ENCODE data around the gene CDKN2AIPNL.
"Not testable (repeated sequence)": the region's sequence is repeated elsewhere in the genome, so short reads cannot be mapped to it uniquely, and the experiment has no call there.

CDKN2AIPNL gene

DNA sequence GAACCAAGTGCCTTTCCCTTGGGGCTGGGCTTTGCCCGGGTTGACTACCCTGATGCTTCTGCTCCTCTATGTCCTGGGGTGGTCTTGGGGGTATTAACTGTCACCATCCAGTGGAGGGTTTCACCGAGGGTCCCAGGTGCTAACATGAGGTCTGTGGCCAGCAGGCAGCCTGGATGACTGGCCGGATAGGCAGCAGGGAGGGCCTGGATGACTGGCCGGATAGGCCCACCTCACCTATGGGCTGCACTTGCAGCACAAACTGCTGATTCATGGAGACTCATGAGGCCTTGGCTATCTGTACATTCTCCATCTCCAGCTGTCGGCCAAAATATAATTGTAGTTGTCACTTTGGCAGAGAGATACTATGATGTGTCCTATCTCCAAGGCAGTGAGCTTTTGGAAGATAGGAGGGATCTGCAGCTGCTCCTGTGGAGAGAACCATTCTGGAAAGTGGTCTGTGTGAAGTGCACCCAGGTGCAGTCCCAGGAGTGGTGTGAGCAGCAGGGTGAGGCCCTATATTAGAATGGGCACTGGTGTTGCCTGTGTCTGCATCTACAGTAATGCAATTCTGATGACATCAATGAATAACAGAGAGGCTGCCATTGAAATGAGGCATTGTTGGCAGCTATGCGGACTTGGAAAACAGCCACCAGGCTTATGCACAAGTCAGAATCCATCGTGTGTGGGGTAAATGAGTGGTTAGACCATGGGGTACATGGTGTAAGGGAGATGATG is 26.3 kb upstream of the CDKN2AIPNL start:
- no peak for DNase-seq

DNA sequence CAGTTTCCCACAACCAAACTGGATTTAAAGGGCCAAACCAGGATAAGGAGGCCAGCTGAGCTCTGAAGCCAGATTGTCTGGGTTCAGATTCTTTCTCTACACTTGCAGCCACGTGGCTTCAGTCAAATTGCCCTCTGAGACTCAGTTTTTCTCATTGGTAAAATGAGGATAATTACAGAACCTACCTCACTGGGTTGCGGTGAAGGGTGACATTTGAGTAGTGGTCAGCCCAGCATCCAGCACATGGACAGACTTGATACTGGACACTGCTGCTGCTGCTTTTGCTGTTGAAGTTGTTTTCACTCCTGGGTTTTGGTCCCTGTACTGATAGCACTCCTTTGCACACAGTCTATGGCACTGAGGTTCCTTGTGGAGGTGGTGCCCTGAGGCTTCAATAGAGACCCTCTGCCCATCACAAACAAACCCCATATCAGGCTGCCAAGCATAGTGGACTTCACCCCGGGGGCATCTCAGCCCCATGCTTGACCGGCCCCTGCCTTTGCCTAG is 25.7 kb upstream of the CDKN2AIPNL start:
- no peak for DNase-seq

DNA sequence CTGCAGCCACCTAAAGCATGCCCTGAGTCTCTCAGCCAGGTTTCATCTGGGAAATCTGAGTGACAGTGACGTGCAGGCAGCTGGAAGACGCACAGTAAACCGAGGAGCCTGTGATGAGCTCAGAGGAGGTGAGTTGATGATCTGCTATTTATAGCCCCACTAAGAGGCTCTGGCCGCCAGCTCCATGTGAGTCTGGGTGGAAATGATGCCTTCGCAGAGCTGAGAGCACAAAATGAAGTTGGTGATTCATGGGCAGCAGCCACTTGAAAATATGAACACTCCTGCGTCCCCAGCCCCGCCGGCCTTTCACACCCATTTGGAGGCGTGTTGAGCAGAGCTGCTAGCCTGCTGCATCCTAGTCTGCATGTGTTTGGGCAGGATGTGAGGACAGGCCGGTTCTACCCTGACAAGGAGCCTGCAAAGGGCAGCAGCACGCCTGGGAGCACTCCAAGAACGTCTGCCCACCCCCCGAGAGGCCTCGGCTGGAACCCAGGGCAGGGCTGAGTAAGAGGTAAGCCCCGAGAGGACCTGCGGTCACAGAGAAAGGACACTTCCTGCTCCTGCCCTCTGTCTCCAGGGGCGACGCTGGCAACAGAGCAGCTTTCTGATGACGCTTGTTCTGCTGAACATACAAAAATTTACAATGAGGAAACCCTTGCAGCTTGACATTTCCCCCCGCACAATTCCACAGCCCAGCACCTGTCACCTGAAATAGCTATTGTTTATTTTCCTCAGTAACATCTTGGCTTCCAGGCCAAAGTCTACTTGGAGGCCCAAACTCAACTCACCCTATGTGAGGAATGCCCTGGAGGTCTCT is 25.1 kb upstream of the CDKN2AIPNL start:
- peak; percentile 74 to 84 (median 84) for DNase-seq

DNA sequence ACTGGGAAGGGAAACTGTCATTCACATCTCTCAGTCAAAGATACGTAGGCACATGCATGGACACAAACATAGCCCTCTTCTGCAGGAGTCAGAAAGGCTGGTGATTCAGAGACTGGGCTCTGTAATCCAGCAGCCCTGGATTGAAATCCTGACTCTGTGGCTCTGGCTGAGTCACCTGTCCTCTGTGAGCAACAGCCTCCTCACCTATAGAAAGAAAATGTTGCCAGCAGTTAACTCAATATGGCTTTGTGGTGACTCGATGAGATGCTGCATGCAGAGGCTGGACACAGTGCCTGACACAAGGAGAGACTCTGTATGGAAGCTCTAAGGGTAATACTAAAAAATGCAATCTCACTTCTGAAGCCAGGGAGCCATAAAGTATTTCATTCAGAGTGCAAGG is 23.9 kb upstream of the CDKN2AIPNL start:
- DNase-seq = no peak

DNA sequence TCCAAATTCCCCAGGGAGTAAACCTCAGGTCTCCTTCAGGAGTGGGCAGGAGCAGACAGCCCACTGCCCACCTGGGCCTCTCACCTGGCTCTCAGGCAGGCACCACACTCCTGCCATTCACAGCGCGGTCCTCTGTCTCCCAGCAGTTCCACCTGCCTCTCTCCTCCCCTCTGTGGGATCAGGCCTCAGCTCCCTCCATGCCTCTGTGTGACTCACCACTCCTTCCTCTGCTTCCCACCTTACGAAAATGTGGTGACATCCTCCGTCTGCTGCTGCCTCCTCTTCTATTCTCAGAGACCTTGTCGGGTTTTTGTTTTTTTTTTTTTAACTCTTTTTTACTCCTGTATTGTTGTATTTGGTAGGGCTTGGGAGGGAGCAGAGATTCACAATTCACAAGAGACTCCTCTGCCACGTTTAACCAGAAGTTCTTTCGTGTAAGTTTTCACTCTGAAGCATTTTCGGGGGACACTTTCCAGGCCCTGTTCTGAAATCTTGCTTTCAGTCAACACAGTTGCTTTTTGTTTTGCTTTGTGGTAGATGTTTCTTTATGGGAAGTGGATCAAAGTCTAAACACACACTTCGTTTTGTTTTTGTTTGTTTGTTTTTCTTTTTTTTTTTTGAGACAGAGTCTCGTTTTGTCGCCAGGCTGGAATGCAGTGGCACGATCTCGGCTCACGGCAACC is 21.1 kb upstream of the CDKN2AIPNL start:
- DNase-seq = no peak

DNA sequence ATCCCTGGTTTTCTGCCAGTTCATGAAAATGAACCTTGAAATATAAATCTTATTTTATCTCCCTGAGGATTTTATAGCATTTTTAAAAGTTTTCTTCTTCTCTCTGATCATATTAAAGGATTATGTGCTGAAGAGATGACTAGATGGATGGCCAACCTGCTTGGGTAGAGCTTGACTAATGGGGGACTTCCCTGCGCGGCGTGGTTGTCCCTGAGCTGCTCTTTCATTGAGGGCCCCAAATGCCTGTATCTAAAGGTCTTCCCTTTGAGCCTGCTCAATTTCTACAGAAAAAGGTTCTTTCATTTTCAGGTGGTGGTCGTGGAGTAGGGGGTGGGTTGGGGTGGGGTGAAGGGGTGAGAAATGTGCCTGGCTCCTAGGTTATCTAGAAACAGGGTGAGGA is 20.5 kb upstream of the CDKN2AIPNL start:
- DNase-seq = no peak

DNA sequence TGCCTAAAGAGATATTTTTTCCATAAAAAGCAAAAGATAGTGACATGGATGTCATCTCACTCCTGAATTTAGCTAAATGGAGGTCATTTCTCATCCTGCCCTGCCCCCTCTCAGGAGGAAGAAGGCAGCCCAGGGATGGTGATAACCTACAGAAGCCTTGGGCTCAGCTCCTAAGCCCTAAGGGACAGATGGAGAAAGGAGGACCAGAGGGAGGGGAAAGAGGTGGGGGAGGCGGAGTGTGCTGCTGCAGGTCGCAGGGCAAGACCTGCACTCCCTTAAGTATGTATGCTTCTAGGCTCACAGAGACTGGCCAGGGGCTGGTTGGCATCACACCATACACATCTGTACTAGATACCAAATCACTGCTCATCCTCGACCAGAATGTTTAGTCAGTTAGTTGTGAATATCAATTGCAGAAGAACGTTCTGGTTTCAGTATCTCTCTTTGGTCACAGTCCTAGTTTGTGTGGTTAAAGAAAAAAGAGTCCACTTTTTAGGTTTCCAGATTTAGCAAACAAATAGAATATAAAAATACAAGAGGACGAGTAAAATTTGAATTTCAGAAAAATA is 18.4 kb upstream of the CDKN2AIPNL start:
- DNase-seq = no peak

DNA sequence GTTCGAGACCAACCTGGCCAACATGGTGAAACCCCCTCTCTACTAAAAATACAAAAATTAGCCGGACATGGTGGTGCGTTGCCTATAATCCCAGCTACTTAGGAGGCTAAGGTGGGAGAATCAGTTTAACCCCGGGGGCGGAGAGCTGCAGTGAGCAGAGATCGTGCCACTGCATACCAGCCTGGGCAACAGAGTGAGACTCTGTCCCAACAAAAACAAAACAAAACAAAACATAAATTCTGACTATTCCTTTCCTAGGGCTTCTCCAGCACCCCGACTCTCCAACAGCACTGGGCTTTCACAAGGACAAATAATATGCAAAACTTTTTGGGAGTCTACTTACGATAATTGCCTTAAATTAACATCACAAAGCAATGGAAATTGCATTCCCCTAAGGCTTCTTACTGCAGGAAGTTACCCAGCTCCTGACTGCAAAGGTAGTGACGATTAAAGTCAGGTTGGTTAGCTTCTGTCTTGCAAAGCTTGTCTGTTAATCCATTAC is 15.9 kb upstream of the CDKN2AIPNL start:
- DNase-seq = no peak

DNA sequence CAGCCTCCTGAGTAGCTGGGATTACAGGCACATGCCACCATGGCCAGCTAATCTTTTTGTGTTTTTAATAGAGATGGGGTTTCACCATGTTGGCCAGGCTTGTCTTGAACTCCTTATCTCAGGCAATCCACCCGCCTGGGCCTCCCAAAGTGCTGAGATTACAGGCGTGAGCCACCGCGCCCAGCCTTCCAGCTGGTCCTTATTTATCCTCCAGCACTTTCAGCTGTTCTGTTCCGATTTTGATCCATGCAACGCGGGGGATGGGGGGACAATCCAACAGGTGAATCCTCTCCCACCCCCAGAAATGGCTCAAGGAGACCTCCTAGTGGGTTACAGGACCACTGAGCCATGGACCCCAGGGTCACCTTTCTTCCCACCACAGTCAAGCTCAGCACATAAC is 14.7 kb upstream of the CDKN2AIPNL start:
- DNase-seq = no peak

DNA sequence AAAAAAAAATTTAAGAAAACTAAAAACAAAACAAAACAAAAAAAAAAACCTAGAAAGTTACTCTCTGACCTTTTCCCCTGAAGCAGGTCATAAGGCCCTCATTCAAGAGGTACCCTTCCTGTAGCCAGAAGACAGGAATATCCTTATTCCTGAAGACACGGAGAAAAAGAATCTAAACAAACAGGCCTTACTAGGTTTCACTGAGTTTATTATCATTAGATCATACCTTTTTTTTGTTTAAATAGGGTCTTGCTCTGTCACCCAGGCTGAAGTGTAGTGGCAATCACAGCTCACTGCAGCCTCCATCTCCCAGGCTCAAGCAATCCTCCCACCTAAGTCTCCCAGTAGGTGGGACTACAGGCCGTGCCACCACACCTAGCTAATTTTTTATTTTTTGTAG is 11.7 kb upstream of the CDKN2AIPNL start:
- no peak for DNase-seq

DNA sequence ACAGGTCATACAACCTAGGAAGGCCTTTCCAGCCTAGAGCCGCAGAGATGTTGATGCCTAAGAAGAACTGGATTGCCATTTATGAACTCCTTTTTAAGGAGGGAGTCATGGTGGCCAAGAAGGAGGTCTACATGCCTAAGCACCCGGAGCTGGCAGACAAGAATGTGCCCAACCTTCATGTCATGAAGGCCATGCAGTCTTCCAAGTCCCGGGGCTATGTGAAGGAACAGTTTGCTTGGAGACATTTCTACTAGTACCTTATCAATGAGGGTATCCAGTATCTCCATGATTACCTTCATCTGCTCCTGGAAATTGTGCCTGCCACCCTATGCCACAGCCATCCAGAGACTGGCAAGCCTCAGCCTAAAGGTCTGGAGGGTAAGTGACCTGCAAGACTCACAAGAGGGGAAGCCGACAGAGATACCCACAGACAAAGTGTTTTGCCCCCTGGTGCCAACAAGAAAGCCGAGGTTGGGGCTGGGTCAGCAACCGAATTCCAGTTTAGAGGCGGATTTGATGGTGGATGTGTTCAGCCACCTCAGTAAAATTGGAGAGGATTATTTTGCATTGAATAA is 11.2 kb upstream of the CDKN2AIPNL start:
- DNase-seq = no peak

DNA sequence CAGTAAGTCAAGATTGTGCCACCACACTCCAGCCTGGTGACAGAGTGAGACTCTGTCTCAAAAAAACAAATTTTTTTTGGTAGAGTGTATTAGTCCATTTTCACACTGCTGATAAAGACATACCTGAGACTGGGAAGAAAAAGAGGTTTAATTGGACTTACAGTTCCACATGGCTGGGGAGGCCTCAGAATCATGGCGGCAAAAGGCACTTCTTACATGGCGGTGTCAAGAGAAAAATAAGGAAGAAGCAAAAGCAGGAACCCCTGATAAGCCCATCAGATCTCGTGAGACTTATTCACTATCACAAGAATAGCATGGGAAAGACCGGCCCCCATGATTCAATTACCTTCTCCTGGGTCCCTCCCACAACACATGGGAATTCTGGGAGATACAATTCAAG is 9.4 kb upstream of the CDKN2AIPNL start:
- not testable (repeated sequence) for DNase-seq

DNA sequence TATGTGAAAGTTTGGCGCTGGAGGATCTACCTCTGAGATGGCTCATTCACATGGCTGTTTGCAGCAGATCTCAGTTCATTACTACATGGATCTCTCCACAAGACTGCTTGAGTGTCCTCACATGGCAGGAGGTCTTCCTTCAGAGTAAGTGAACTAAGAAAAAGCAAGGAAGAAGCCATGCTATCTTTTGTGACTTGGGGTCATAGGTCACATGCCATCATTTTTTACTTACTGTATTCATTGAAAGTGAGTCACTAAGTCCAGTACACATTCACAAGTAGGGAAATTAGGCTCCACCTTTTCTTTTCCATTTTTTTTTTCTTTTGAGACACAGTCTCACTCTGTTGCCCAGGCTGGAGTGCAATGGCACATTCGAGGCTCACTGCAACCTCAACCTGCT is 8.7 kb upstream of the CDKN2AIPNL start:
- no peak for DNase-seq

DNA sequence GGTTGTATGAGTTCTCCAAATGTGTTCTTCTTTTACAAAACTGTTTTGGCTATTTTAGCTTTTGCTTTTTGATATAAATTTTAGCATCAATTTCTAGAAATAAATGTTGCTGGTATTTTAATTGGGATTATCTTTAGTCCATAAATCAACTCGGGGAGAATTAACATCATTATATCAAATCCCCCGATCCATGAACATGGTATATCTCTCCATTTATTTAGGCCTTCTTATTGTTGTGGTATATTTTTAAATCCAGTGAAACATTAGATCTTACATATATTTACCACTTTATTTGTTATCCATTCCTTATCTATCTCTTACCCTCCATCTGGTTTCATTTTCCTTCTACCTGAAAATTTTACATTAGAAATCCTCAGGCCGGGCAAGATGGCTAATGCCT is 7.3 kb upstream of the CDKN2AIPNL start:
- DNase-seq = no peak

DNA sequence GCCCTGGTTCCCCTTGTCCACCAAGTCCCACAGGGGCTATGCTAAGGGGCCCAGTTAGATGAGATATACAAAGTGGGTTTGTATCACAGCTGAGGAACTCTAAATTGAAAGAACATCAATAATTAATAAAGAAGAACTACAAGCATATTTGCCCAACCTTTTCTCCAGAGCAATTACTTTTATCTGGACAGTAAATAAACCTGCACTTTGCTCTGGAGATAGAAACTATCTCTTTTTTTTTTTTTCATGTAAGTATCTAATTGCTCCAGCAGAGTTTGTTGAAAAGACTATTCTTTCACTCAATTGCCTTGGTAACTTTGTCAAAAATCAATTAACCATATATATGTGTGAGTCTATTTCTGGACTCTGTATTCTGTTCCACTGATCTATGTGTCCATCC is 6.0 kb upstream of the CDKN2AIPNL start:
- DNase-seq = no peak

DNA sequence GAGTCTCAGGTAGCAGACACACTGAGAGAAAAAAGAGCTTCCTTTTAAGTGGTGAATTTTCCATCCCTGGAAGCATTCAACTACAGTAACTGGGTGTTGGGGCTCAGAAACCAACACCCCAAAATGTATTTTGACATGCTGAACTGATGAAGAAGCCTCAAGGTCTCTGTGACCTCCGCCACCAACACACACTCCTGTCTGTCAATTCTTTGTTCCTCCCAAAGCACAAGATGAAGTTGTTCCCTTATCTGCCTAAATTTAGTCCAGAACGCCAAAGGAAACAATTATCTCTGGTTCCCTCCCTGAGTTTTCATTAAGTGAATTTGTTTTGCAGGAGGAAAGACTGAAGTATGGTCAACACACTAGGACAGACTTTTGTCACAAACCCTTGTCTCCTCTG is 1.4 kb upstream of the CDKN2AIPNL start:
- no peak for DNase-seq

DNA sequence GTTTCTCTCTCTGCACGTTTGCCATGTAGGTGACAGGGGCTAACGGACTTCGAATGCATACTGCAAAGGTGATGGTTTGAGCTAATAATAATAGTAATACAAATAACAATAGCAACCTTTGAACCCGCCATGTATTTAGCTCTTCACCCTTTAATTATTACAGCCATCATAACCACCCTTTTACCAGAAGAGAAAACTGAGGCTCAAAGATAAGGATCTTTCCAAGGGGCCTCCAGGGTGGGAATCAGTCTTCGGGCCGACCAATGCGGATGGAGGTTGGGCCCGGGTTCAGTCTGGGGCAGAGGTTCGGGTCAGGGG is 494 bp downstream of the CDKN2AIPNL start:
- DNase-seq = no peak

DNA sequence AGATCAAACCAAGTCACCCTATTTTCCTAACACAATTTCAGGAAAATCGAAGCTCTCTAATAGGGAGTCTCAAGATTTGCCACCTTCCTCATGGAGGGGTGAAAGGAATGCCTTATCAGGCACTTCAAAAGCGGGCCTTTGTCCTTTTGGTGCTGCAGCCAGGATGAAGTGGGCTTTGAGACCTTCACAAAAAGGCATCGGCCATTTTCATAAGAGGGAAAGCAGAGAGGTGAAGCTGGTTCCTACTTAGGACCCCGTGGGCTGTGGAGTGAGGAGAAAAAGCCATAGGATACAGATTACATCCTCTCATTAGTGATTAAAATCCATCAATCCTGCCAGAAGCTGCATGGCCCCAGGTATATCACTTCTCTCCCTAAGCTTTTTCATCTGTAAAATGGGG is 859 bp downstream of the CDKN2AIPNL start:
- no peak for DNase-seq

DNA sequence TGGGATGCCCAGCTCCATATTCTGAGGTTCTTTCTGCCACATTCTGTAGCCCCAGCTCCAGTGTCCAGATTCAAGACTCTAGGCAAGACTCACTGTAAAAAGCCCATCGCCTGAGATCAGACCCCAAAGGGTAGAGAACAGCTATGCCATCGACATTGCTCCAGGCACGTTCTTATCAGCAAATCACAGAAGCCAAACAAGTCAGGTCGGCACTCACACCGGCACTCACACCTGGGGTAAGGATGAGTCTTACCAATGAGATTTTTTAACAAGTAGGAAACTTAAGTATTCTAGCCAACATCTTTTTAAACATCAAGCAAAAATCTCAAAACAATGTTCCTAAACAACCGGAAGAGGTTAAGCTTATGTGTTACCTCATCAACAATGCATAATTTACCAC is 2.4 kb downstream of the CDKN2AIPNL start:
- no peak for DNase-seq

DNA sequence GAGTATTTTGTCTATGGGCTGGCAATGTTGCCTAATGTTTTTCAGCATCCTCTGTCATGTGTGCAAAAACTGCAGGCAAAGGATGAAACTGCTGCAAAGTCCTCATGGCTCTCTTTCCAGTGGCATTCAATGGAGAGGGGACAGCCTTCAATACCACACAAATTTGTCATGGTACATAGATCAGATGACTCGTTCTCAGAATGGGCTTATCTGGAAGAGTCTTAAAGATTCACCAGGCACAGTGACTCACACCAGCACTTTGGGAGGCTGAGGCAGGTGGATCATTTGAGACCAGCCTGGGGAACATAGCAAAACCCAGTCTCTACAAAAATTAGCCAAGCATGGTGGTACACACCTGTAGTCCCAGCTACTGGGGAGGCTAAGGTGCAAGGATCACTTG is 5.3 kb downstream of the CDKN2AIPNL start:
- DNase-seq = no peak

DNA sequence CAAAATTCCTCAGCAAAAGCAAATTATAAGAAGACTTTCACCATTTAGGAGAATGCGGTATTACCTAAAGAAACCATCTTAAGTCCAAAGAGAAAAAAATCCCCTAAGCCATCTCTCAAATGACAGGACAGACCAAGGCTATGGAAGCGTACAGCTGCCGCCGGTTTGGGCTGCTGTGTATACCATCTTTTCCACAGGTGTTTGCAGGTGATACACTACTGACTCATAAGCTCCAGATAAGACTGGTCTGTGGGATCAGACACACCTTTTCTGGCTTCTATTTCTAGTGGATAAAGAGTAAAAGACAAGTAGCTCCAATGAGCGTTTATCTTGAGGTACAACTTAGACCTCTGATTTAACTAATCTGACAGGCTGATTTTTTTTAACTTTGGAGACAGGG is 7.7 kb downstream of the CDKN2AIPNL start:
- DNase-seq = no peak

DNA sequence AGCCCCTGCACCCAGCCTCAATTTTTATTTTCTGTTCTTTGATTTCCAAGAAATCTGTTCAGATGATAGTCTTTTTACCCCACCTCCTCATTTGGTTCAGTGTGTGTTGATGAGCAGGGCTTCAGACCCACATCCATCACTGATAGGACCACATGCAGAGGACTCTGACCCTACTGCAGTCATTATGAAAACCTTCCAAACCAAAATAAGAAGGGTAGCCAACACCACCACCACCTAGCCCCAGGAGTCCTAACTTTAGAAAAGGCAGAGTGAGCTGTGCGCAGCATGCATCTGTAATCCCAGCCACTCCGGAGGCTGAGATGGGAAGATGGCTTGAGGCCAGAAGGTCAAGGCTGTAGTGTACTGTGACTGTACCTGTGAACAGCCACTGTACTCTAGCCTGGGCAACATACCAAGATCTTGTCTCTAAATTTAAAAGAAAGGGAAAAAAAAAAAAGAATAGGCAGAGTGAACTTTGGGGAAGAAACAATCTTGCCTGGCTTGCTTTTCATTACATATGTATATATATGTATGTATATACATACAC is 13.0 kb downstream of the CDKN2AIPNL start:
- no peak for DNase-seq

DNA sequence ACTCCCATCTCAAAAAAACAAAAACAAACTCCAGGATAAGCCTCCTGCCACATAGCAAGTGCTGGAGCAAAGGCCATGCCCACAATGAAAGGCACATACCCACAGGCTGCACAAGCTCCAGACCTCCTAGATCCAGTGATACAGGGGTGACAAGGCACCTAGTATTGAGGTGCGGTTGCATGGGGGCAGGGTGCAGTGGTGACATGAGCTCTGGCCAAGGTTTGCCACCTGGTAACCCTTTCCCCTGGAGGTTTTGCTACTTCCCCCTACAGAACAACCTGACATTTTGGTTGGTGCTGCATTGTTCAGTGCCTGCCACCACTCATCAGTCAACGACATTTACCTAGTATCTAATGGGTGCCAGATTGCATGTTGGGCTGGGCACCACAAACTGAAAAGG is 14.5 kb downstream of the CDKN2AIPNL start:
- DNase-seq = no peak
